GM12878 (cell line): ENCODE data around the gene CCDC34. TPM values are rescaled to one million over a fixed set of nuclear protein-coding genes. Genes with fewer than 3 reads are reported as not detected.

Experiments used
- EP300 ChIP-seq, 2 experiments: fragments of 150-350 bp in 1 of 2; IDR thresholded peaks; 2 replicates each; pipeline ENCODE4 v1.6.1; 2011 to 2012; ENCODE audit warnings: low read depth in 2 of 2, low read length in 2 of 2, borderline replicate concordance in 1 of 2, improper control_type of control experiment in 1 of 2, inconsistent platforms in 1 of 2; ENCODE audit not compliant: control insufficient read depth in 1 of 2
- GATAD2B ChIP-seq: fragments of 450-650 bp; conservative IDR thresholded peaks from 2 replicates; pipeline ENCODE4 v1.6.1; 2017; ENCODE audit warnings: low read depth, mild to moderate bottlenecking, moderate library complexity
- NFIC ChIP-seq: IDR thresholded peaks from 2 replicates; pipeline ENCODE4 v1.6.1; 2012; ENCODE audit warnings: low read depth, mild to moderate bottlenecking, inconsistent platforms, low read length, moderate library complexity
- NFXL1 ChIP-seq: fragments of 450-650 bp; IDR thresholded peaks from 2 replicates; pipeline ENCODE4 v1.6.1; 2017; ENCODE audit warnings: antibody characterized with exemption, mild to moderate bottlenecking, borderline replicate concordance
- TCF7 ChIP-seq: IDR thresholded peaks from 2 replicates; pipeline ENCODE4 v1.6.1; 2014; ENCODE audit warnings: antibody characterized with exemption, borderline replicate concordance
- polyA plus RNA-seq, 11 experiments: library from polyadenylated mRNA; depleted of rRNA in 4 of 11; unstranded in 6 of 11; stranded (reverse) in 5 of 11; fragments of >200 nt; fragmentation: Nextera tagmentation in 4 of 11; fragmentation: Illumina TruSeq in 1 of 11; extraction: Ambion mirVana in 4 of 11; extraction: Trizol in 1 of 11; gene quantifications; 1 replicate in 1 of 11; 2 replicates in 10 of 11; pipeline versions ENCODE4 v1.2.1 to v1.2.3, GENCODE V29; 2011 to 2016; ENCODE audit warnings: inconsistent platforms in 2 of 11, missing spikeins in 2 of 11, low read depth in 1 of 11
- total RNA-seq, 4 experiments: library from RNA; depleted of rRNA in 3 of 4; stranded (reverse); fragments of >200 nt in 3 of 4; fragmentation: Illumina TruSeq in 1 of 4; extraction: Trizol in 1 of 4; gene quantifications; 2 replicates each; pipeline versions ENCODE4 v1.2.1 to v1.2.3, GENCODE V29; 2013 to 2021
- TF ChIP-seq, protein P1 (sequence below): IDR thresholded peaks from 2 replicates; pipeline ENCODE4 v1.6.1; 2011; ENCODE audit warnings: borderline replicate concordance, low read depth, mild to moderate bottlenecking, moderate library complexity, mixed read lengths, low read length; ENCODE audit not compliant: insufficient read depth; ENCODE audit errors: extremely low read length
- TF ChIP-seq, protein P2 (sequence below): fragments of 150-350 bp; IDR thresholded peaks from 2 replicates; pipeline ENCODE4 v1.6.1; 2016; ENCODE audit warnings: low read depth, low read length
- TF ChIP-seq, protein P3 (sequence below): fragments of 450-650 bp; formaldehyde crosslinking; IDR thresholded peaks from 2 replicates; pipeline ENCODE4 v1.4.0; 2022; ENCODE audit warnings: mild to moderate bottlenecking, moderate library complexity
- TF ChIP-seq, protein P4 (sequence below): IDR thresholded peaks from 2 replicates; pipeline ENCODE4 v1.6.1; 2012; ENCODE audit warnings: mild to moderate bottlenecking, low read depth, low read length
- TF ChIP-seq, protein P5 (sequence below): IDR thresholded peaks from 2 replicates; pipeline ENCODE4 v1.6.1; 2011; ENCODE audit warnings: low read depth, mild to moderate bottlenecking, low read length, moderate library complexity, borderline replicate concordance; ENCODE audit errors: extremely low read depth
- TF ChIP-seq, protein P6 (sequence below): fragments of 450-650 bp; formaldehyde crosslinking; IDR thresholded peaks from 2 replicates; pipeline ENCODE4 v1.4.0; 2020; ENCODE audit warnings: mild to moderate bottlenecking, moderate library complexity

CCDC34 gene
- total and polyA plus RNA-seq, 10 of the 15 experiments (the other 5 are each of a cell fraction or from before 2014, with no cell fraction given) = 6.2 to 39.1 (median 14.6) TPM

DNA sequence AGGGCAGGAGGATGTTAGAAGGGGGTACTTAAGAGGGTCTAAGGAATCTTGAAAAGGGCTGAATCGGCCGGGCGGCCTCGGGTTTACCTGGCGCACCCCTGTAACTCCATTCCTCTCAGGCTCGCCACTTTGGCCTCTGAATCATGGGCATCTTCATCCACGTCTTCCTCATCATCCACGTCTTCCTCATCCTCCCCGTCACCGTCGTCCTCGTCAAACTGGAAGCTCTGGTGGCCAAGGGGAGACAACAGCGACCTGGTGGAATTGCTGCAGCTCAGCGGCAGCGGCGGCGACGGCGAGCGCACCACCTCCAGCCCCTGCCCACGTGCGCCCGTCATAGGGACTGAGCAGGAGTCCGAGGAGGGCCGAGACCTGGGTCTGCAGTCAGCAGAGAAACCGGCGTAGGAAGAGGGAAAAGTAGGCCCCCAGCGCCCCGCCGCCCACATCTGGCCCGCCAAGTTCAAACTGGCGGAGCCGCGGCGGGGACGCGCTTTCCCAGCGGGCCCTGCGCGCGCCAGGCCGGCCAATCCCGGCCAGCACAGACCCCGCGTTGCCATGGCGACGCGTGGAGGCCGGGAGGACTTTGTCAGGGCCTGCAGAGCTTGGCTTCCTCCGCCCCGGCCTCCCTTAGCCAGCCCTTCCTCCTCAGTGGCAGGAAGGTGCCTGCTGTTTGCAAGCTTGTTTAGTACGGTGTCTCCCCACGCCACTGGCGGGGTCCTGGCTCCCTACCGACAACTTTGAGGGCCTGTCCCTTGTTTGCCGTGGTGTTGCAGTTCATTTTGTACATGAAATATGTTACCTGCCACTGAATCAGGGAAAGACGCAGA, at the start of gene CCDC34 (continued):
- TF ChIP-seq, protein P1, sequence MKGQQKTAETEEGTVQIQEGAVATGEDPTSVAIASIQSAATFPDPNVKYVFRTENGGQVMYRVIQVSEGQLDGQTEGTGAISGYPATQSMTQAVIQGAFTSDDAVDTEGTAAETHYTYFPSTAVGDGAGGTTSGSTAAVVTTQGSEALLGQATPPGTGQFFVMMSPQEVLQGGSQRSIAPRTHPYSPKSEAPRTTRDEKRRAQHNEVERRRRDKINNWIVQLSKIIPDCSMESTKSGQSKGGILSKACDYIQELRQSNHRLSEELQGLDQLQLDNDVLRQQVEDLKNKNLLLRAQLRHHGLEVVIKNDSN = no peak
- TF ChIP-seq, protein P2, sequence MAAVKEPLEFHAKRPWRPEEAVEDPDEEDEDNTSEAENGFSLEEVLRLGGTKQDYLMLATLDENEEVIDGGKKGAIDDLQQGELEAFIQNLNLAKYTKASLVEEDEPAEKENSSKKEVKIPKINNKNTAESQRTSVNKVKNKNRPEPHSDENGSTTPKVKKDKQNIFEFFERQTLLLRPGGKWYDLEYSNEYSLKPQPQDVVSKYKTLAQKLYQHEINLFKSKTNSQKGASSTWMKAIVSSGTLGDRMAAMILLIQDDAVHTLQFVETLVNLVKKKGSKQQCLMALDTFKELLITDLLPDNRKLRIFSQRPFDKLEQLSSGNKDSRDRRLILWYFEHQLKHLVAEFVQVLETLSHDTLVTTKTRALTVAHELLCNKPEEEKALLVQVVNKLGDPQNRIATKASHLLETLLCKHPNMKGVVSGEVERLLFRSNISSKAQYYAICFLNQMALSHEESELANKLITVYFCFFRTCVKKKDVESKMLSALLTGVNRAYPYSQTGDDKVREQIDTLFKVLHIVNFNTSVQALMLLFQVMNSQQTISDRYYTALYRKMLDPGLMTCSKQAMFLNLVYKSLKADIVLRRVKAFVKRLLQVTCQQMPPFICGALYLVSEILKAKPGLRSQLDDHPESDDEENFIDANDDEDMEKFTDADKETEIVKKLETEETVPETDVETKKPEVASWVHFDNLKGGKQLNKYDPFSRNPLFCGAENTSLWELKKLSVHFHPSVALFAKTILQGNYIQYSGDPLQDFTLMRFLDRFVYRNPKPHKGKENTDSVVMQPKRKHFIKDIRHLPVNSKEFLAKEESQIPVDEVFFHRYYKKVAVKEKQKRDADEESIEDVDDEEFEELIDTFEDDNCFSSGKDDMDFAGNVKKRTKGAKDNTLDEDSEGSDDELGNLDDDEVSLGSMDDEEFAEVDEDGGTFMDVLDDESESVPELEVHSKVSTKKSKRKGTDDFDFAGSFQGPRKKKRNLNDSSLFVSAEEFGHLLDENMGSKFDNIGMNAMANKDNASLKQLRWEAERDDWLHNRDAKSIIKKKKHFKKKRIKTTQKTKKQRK = no peak
- TF ChIP-seq, protein P3, sequence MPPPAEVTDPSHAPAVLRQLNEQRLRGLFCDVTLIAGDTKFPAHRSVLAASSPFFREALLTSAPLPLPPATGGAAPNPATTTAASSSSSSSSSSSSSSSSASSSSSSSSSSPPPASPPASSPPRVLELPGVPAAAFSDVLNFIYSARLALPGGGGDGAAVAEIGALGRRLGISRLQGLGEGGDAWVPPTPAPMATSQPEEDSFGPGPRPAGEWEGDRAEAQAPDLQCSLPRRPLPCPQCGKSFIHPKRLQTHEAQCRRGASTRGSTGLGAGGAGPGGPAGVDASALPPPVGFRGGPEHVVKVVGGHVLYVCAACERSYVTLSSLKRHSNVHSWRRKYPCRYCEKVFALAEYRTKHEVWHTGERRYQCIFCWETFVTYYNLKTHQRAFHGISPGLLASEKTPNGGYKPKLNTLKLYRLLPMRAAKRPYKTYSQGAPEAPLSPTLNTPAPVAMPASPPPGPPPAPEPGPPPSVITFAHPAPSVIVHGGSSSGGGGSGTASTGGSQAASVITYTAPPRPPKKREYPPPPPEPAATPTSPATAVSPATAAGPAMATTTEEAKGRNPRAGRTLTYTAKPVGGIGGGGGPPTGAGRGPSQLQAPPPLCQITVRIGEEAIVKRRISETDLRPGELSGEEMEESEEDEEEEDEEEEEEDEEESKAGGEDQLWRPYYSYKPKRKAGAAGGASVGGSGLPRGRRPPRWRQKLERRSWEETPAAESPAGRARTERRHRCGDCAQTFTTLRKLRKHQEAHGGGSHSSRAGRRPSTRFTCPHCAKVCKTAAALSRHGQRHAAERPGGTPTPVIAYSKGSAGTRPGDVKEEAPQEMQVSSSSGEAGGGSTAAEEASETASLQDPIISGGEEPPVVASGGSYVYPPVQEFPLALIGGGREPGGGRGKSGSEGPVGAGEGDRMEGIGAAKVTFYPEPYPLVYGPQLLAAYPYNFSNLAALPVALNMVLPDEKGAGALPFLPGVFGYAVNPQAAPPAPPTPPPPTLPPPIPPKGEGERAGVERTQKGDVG (CRISPR knock-in tag) = no peak
- TF ChIP-seq, protein P4, sequence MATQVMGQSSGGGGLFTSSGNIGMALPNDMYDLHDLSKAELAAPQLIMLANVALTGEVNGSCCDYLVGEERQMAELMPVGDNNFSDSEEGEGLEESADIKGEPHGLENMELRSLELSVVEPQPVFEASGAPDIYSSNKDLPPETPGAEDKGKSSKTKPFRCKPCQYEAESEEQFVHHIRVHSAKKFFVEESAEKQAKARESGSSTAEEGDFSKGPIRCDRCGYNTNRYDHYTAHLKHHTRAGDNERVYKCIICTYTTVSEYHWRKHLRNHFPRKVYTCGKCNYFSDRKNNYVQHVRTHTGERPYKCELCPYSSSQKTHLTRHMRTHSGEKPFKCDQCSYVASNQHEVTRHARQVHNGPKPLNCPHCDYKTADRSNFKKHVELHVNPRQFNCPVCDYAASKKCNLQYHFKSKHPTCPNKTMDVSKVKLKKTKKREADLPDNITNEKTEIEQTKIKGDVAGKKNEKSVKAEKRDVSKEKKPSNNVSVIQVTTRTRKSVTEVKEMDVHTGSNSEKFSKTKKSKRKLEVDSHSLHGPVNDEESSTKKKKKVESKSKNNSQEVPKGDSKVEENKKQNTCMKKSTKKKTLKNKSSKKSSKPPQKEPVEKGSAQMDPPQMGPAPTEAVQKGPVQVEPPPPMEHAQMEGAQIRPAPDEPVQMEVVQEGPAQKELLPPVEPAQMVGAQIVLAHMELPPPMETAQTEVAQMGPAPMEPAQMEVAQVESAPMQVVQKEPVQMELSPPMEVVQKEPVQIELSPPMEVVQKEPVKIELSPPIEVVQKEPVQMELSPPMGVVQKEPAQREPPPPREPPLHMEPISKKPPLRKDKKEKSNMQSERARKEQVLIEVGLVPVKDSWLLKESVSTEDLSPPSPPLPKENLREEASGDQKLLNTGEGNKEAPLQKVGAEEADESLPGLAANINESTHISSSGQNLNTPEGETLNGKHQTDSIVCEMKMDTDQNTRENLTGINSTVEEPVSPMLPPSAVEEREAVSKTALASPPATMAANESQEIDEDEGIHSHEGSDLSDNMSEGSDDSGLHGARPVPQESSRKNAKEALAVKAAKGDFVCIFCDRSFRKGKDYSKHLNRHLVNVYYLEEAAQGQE = no peak
- TF ChIP-seq, protein P5, sequence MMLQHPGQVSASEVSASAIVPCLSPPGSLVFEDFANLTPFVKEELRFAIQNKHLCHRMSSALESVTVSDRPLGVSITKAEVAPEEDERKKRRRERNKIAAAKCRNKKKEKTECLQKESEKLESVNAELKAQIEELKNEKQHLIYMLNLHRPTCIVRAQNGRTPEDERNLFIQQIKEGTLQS = no peak
- TF ChIP-seq EP300 (IDR thresholded peaks at IDR 0.05; ENCODE audit: borderline replicate concordance in 1 of 2, control insufficient read depth in 1 of 2, low read depth in 2 of 2, low read length in 2 of 2) (no peak), NFXL1 (no peak), NFIC (no peak), GATAD2B (peak; percentile 88), TCF7 (no peak)
- TF ChIP-seq, protein P6, sequence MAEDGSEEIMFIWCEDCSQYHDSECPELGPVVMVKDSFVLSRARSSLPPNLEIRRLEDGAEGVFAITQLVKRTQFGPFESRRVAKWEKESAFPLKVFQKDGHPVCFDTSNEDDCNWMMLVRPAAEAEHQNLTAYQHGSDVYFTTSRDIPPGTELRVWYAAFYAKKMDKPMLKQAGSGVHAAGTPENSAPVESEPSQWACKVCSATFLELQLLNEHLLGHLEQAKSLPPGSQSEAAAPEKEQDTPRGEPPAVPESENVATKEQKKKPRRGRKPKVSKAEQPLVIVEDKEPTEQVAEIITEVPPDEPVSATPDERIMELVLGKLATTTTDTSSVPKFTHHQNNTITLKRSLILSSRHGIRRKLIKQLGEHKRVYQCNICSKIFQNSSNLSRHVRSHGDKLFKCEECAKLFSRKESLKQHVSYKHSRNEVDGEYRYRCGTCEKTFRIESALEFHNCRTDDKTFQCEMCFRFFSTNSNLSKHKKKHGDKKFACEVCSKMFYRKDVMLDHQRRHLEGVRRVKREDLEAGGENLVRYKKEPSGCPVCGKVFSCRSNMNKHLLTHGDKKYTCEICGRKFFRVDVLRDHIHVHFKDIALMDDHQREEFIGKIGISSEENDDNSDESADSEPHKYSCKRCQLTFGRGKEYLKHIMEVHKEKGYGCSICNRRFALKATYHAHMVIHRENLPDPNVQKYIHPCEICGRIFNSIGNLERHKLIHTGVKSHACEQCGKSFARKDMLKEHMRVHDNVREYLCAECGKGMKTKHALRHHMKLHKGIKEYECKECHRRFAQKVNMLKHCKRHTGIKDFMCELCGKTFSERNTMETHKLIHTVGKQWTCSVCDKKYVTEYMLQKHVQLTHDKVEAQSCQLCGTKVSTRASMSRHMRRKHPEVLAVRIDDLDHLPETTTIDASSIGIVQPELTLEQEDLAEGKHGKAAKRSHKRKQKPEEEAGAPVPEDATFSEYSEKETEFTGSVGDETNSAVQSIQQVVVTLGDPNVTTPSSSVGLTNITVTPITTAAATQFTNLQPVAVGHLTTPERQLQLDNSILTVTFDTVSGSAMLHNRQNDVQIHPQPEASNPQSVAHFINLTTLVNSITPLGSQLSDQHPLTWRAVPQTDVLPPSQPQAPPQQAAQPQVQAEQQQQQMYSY (CRISPR knock-in tag) = no peak
